Activated T-helper 1 cell treated with Interleukin-2 at 50 U/mL for 16 hours (primary cell): ENCODE data around the gene CCL24.
"Not testable (repeated sequence)": the region's sequence is repeated elsewhere in the genome, so short reads cannot be mapped to it uniquely, and the experiment has no call there.

ENCODE experiments used
- DNase-seq: peaks from one replicate; pipeline ENCODE4 v3.0.0-alpha.2; 2020; ENCODE audit warnings: low read depth

Gene CCL24

GRCh38 chr7:75780647-75781273 is 32.8 kb downstream of the CCL24 start:
- not testable (repeated sequence) for DNase-seq

GRCh38 chr7:75779516-75779915 is 34.1 kb downstream of the CCL24 start:
- not testable (repeated sequence) for DNase-seq

GRCh38 chr7:75779035-75779434 is 34.6 kb downstream of the CCL24 start:
- not testable (repeated sequence) for DNase-seq

- DNase-seq = peak; percentile 11
These were observed 37.2 kb downstream of the CCL24 start for GRCh38 chr7:75776295-75776971.

GRCh38 chr7:75773958-75774357 is 39.6 kb downstream of the CCL24 start:
- DNase-seq = not testable (repeated sequence)

- DNase-seq = no peak
These were observed 41.2 kb downstream of the CCL24 start, which contains the start of gene CCL26 for GRCh38 chr7:75772081-75773077. TSS of gene CCL26 (minus strand) at chr7:75772211. CDS start at chr7:75772176, 35 bp downstream.

GRCh38 chr7:75771224-75771623 is 42.4 kb downstream of the CCL24 start:
- DNase-seq = no peak

GRCh38 chr7:75762350-75762917 is 51.2 kb downstream of the CCL24 start:
- no peak for DNase-seq

- DNase-seq = not testable (repeated sequence)
These were observed 51.8 kb downstream of the CCL24 start for GRCh38 chr7:75761801-75762200.
